GM19193 (cell line): ENCODE results near the gene CASP7.

Experiments
- POLR2A ChIP-seq: IDR thresholded peaks from 4 replicates; pipeline ENCODE4 v1.6.1; 2011; ENCODE audit not compliant: insufficient read depth, insufficient read length; ENCODE audit errors: extremely low read depth

The CASP7 gene

GRCh38 chr10:113718969-113719822 lies 39.5 kb downstream of the CASP7 start:
- TF ChIP-seq POLR2A = no peak

DNA sequence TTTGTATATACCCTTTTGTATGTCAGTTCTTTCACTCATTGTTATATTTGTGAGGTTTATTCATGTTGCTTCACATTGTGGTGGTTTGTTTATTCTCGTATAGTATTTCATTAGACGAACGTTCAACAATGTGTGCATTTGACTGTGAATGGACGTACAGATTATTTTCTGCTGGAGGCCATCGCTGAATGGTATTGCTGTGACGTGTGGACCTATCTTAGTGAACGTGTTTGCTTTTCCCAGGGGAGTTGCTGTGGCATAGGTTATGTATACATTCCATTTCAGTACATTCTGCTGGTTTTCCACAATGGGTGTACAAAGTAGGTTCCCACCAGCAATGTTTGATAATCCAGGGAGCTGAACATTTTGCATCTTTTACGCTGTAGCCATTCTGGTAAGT lies 40.7 kb downstream of the CASP7 start:
- no peak for TF ChIP-seq POLR2A

- TF ChIP-seq POLR2A = no peak
These were observed 52.6 kb downstream of the CASP7 start for GRCh38 chr10:113732160-113732881.

GRCh38 chr10:113732966-113733365 lies 53.3 kb downstream of the CASP7 start:
- no peak for TF ChIP-seq POLR2A

DNA sequence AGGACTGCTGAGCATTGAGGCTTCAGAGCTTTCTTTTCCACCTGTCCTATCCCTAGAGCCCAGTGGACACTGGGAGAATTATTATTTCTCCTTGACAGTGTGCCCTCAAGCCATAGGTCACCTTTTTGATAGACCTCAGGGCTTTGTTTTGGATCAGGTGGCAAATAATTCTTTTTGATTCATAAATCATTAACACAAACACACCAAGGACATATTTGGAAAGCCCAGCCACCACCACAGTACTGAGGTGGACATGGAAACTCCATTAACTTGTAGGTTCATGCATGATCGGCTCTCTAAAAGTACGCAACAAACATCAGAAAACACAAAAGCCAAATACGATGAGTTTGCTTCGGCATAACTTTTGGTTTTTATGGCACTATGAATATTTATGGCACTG lies 53.9 kb downstream of the CASP7 start:
- TF ChIP-seq POLR2A = no peak

- TF ChIP-seq POLR2A = no peak
These were observed 56.2 kb downstream of the CASP7 start for GRCh38 chr10:113735913-113736312.

DNA sequence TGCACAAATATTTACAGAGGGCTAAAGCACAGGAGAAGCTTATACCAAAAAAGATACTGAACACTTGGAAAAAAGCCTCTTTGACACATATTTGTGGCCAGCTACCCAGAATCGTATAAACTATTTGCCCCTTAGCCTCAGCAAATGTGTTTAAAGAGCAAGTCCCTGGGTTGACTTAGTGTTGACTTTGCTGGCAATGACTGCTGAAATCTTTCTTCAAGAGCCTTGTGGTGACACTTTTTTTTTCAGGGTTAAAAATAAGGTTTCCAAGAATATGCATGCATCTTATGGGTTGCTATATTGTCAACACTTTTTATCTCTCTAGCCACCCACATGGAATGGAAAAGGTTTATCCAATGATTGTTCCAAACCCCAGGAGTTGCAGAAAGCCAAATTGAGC lies 56.9 kb downstream of the CASP7 start:
- no peak for TF ChIP-seq POLR2A

DNA sequence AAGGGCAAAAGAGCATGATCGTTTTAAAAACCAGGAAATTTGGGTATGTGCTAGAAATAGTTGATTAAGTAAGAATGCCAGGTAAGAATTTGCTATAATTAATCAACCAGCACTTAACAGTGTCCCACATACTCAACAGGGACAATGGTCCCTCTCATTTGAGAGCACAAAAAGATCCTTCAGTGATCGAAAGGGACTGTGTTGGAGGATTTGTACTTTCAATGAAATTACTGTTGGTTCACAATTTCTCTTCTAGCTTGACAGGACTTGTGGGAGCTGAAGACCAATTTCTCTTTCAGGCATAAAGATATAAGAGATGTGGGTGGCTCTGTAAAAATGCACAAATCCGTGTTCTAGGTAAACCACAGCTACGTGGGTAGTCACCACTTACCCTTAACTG lies 59.3 kb downstream of the CASP7 start:
- no peak for TF ChIP-seq POLR2A

DNA sequence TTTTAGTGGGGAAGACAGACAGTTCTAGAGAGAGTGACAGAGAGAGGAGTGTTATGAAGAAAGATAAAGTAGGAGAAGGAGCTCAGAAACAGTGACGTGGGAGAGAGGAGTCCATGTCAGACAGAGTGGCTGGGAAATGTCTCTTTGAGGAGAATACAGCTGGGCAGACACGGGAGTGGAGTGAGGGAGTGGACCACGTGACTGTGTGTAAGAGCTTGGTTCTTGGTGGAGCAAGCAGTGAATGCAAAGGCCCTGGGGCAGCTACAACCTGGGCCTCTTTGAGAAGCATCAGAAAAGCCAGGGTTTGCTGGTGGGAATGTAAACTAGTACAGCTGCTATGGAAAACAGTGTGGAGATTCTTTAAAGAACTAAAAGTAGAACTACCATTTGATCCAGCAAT lies 59.9 kb downstream of the CASP7 start:
- no peak for TF ChIP-seq POLR2A

GRCh38 chr10:113740850-113741249 lies 61.1 kb downstream of the CASP7 start:
- TF ChIP-seq POLR2A = no peak

DNA sequence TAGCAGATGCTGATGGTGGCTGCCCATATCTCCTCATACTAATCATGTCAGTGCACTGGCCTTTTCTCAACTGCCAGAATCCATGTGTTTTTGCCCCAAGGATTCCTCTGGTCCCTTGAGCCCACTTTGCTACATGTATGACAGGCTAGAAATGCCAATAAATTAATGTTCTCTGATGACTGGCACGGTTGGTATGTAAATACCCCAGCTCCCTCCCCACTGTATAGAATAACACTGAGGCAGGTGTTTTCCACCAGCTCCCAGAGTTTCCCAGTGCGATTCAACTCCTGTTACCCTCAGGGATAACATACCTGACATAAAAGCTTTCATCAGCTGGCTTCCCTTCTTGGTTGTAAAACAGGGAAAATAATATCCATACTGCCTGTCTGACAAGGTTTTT lies 62.8 kb downstream of the CASP7 start:
- TF ChIP-seq POLR2A = no peak

GRCh38 chr10:113743594-113743993 lies 63.9 kb downstream of the CASP7 start:
- TF ChIP-seq POLR2A = no peak

- TF ChIP-seq POLR2A = no peak
These were observed 65.7 kb downstream of the CASP7 start for GRCh38 chr10:113745374-113745773.

- TF ChIP-seq POLR2A = no peak
These were observed 66.7 kb downstream of the CASP7 start for GRCh38 chr10:113746217-113746957.

DNA sequence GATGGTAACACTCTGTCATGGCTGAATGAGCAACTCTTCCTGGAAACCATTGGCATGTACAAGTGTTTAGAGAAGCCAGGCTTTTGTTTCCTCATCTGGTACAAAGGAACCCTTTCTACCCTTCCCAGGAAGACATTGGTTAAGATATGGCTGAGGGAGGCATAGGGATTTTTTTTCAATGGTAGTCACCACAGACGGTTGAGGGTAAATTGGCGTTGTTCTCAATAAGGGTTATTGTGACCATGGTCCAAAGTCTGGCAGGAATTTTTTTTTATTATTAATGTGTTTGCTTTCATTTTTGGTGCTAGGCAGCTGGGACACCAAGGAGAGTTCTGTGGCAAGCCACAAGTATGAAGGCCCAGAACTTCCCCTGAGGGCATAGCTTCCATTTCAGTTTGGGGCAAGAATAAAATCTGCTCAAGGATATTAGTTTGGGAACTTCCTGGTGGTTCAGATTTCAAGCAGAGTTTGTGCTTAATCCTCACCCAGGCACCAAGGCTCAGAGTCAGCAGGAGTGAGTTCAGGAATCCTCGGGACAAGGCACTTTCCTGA lies 71.5 kb downstream of the CASP7 start, which contains the start of gene PLEKHS1:
PLEKHS1 (plus strand) TSS at position 502 of the 552 bp plus-strand sequence. CDS start 3,596 bp downstream, outside the sequence.
- TF ChIP-seq POLR2A = no peak
